GM23338 (cell line): ENCODE measurements around the gene CD4. TPM values are rescaled to one million over a fixed set of nuclear protein-coding genes. Genes with fewer than 3 reads are reported as not detected.

Experiments
- ATAC-seq: fragments of 200-7000 bp; cut with Tn5 transposase; 3 replicates; pipeline ENCODE4 v1.9.1; 2020
- DNase-seq: peaks from one replicate; pipeline ENCODE4 v3.0.0-alpha.2; 2015; ENCODE audit warnings: low spot score
- H2AFZ ChIP-seq: fragments of 200-600 bp; sonication (generic); 2 replicates; pipeline ENCODE4 v1.8.0; 2016; ENCODE audit warnings: antibody characterized with exemption, mild to moderate bottlenecking, moderate library complexity
- H3F3A ChIP-seq: fragments of 200-600 bp; sonication (generic); replicated peaks from 2 replicates; pipeline ENCODE4 v1.8.0; 2017; ENCODE audit warnings: antibody characterized with exemption, mixed run types, low read depth
- H3K27ac ChIP-seq: fragments of 200-600 bp; sonication (generic); 2 replicates; pipeline ENCODE4 v1.6.1; 2016; ENCODE audit warnings: low read depth
- H3K27me3 ChIP-seq: fragments of 200-600 bp; sonication (generic); 2 replicates; pipeline ENCODE4 v1.8.0; 2016; ENCODE audit warnings: mild to moderate bottlenecking, mixed run types, moderate library complexity; ENCODE audit not compliant: insufficient read depth
- H3K36me3 ChIP-seq: fragments of 200-600 bp; sonication (generic); 2 replicates; pipeline ENCODE4 v1.8.0; 2016; ENCODE audit warnings: mild to moderate bottlenecking; ENCODE audit not compliant: insufficient read depth
- H3K4me1 ChIP-seq: fragments of 200-600 bp; sonication (generic); 2 replicates; pipeline ENCODE4 v1.8.0; 2016; ENCODE audit warnings: mild to moderate bottlenecking, moderate library complexity; ENCODE audit not compliant: insufficient read depth
- H3K4me2 ChIP-seq: fragments of 200-600 bp; sonication (generic); 2 replicates; pipeline ENCODE4 v1.7.1; 2017; ENCODE audit warnings: mixed run types
- H3K4me3 ChIP-seq: fragments of 200-600 bp; sonication (generic); 2 replicates; pipeline ENCODE4 v1.6.1; 2016; ENCODE audit warnings: mixed run types
- H3K79me2 ChIP-seq: fragments of 200-600 bp; sonication (generic); replicated peaks from 2 replicates; pipeline ENCODE4 v1.8.0; 2017; ENCODE audit warnings: mild to moderate bottlenecking; ENCODE audit not compliant: insufficient read depth
- H3K9me2 ChIP-seq: fragments of 200-600 bp; sonication (generic); 2 replicates; pipeline ENCODE4 v1.8.0; 2017; ENCODE audit not compliant: insufficient read depth
- H4K20me1 ChIP-seq: fragments of 200-600 bp; sonication (generic); replicated peaks from 2 replicates; pipeline ENCODE4 v1.8.0; 2017; ENCODE audit warnings: mild to moderate bottlenecking; ENCODE audit not compliant: insufficient read depth
- H3K27ac Mint-ChIP-seq: 2 replicates; pipeline ENCODE4 v1.8.0; 2020; ENCODE audit warnings: inconsistent platforms, mild to moderate bottlenecking, moderate library complexity, mixed read lengths
- H3K27me3 Mint-ChIP-seq: 3 replicates; pipeline ENCODE4 v1.8.0; 2022; ENCODE audit warnings: low read depth, mild to moderate bottlenecking, moderate library complexity, mixed read lengths, inconsistent platforms; ENCODE audit not compliant: insufficient read depth, poor library complexity
- H3K36me3 Mint-ChIP-seq: 3 replicates; pipeline ENCODE4 v1.8.0; 2021; ENCODE audit warnings: low read depth, mild to moderate bottlenecking, inconsistent platforms, moderate library complexity, mixed read lengths
- H3K4me1 Mint-ChIP-seq: 3 replicates; pipeline ENCODE4 v1.8.0; 2020; ENCODE audit warnings: mild to moderate bottlenecking, inconsistent platforms, mixed read lengths
- H3K4me3 Mint-ChIP-seq: 3 replicates; pipeline ENCODE4 v1.8.0; 2021; ENCODE audit warnings: moderate library complexity, mild to moderate bottlenecking, inconsistent platforms, mixed read lengths
- H3K9me3 Mint-ChIP-seq: 3 replicates; pipeline ENCODE4 v1.8.0; 2020; ENCODE audit warnings: moderate library complexity, mild to moderate bottlenecking, inconsistent platforms, mixed read lengths
- CREB1 ChIP-seq: fragments of 250-450 bp; sonication (Bioruptor Pico); IDR thresholded peaks from 2 replicates; pipeline ENCODE4 v1.5.0; 2020; ENCODE audit warnings: low read depth, mild to moderate bottlenecking, moderate library complexity
- CTCF ChIP-seq, 2 experiments: fragments of 200-600 bp in 1 of 2; sonication (generic) in 1 of 2; conservative IDR thresholded peaks; 2 replicates each; pipeline versions ENCODE4 v1.5.1 to v1.6.1; 2016 to 2017; ENCODE audit warnings: antibody characterized with exemption in 2 of 2, low read depth in 2 of 2, mild to moderate bottlenecking in 2 of 2, moderate library complexity in 1 of 2
- ETS1 ChIP-seq: IDR thresholded peaks from 2 replicates; pipeline ENCODE4 v1.6.1; 2016; ENCODE audit warnings: antibody characterized with exemption
- EZH2 ChIP-seq: fragments of 200-600 bp; sonication (generic); IDR thresholded peaks from one replicate; pipeline ENCODE4 v1.8.0; 2017; ENCODE audit warnings: antibody characterized with exemption, mild to moderate bottlenecking, low read depth; ENCODE audit not compliant: unreplicated experiment
- EZH2phosphoT487 ChIP-seq: fragments of 200-600 bp; sonication (generic); IDR thresholded peaks from one replicate; pipeline ENCODE4 v1.8.1; 2018; ENCODE audit warnings: antibody characterized with exemption; ENCODE audit not compliant: unreplicated experiment
- JUNB ChIP-seq: IDR thresholded peaks from one replicate; pipeline ENCODE4 v1.6.1; 2016; ENCODE audit warnings: antibody characterized with exemption; ENCODE audit not compliant: unreplicated experiment
- NANOG ChIP-seq: IDR thresholded peaks from 2 replicates; pipeline ENCODE4 v1.6.1; 2016; ENCODE audit warnings: antibody characterized with exemption, borderline replicate concordance
- POLR2AphosphoS5 ChIP-seq: IDR thresholded peaks from 2 replicates; pipeline ENCODE4 v1.6.1; 2016; ENCODE audit warnings: antibody characterized with exemption, low read depth
- REST ChIP-seq: IDR thresholded peaks from one replicate; pipeline ENCODE4 v1.6.1; 2018; ENCODE audit warnings: antibody characterized with exemption; ENCODE audit not compliant: unreplicated experiment
- STAT1 ChIP-seq: IDR thresholded peaks from one replicate; pipeline ENCODE4 v1.6.1; 2016; ENCODE audit warnings: antibody characterized with exemption; ENCODE audit not compliant: unreplicated experiment
- ZNF114 ChIP-seq: fragments of 250-450 bp; sonication (Bioruptor Pico); IDR thresholded peaks from 2 replicates; pipeline ENCODE4 v1.5.0; 2020; ENCODE audit warnings: mild to moderate bottlenecking, moderate library complexity
- ZNF331 ChIP-seq: fragments of 250-450 bp; sonication (Bioruptor Pico); IDR thresholded peaks from 2 replicates; pipeline ENCODE4 v1.5.0; 2020; ENCODE audit warnings: low read depth, mild to moderate bottlenecking, moderate library complexity
- polyA plus RNA-seq: library from polyadenylated mRNA; unstranded; fragments of >200 nt; fragmentation: Nextera tagmentation; extraction: Ambion mirVana; gene quantifications from 2 replicates; pipeline ENCODE4 v1.2.1, GENCODE V29; 2016
- total RNA-seq: library from RNA; depleted of rRNA; stranded (reverse); fragments of >200 nt; shearing (Covaris generic); gene quantifications from 2 replicates; pipeline ENCODE4 v1.2.3, GENCODE V29; 2014

Gene CD4
- total and polyA plus RNA-seq, 2 experiments from 2014 or later = 1.5 to 2.0 TPM

- Histone ChIP-seq H3K36me3 (no peaks in the 10 kb centered on the region), H3K4me2 (no peak overlapping the region), H3F3A (no peaks in the 10 kb centered on the region; the same call in 1 of the 2 replicates), H3K4me1 (peaks cover 18% of the 10 kb centered on the region), H3K27ac (no peak overlapping the region), H3K79me2 (no peaks in the 10 kb centered on the region), H2AFZ (peak overlapping the region; percentile 40), H3K4me3 (no peak overlapping the region), H3K9me2 (peaks cover 13% of the 10 kb centered on the region), H4K20me1 (no peaks in the 10 kb centered on the region), H3K27me3 (no peaks in the 10 kb centered on the region)
- no peaks in the 10 kb centered on the region for H3K9me3 Mint-ChIP-seq
- H3K27me3 Mint-ChIP-seq = peaks cover 19% of the 10 kb centered on the region
- no peak overlapping the region for H3K27ac Mint-ChIP-seq
- TF ChIP-seq EZH2 (no peak), NANOG (no peak), ZNF331 (no peak), ZNF114 (CRISPR knock-in tag) (no peak), CREB1 (no peak), ETS1 (no peak), EZH2phosphoT487 (no peak), REST (no peak)
- no peak overlapping the region; the same call in 2 of the 3 replicates for H3K4me3 Mint-ChIP-seq
- no peak for ATAC-seq
- peak; percentile 41 for DNase-seq
- H3K4me1 Mint-ChIP-seq = peaks cover 36% of the 10 kb centered on the region
- H3K36me3 Mint-ChIP-seq = no peaks in the 10 kb centered on the region; the same call in 2 of the 3 replicates
Measured at GRCh38 chr12:6758506-6759095, 30.7 kb upstream of the CD4 start.

GRCh38 chr12:6759741-6760140, 29.6 kb upstream of the CD4 start:
- Mint-ChIP-seq H3K9me3 (no peaks in the 10 kb centered on the region; the same call in 2 of the 3 replicates), H3K27ac (no peak overlapping the region), H3K36me3 (no peaks in the 10 kb centered on the region; the same call in 2 of the 3 replicates), H3K27me3 (peaks cover 27% of the 10 kb centered on the region), H3K4me1 (peaks cover 35% of the 10 kb centered on the region), H3K4me3 (no peak overlapping the region; the same call in 2 of the 3 replicates)
- no peaks in the 10 kb centered on the region; the same call in 1 of the 2 replicates for H3F3A ChIP-seq
- H3K4me1 ChIP-seq = peaks cover 13% of the 10 kb centered on the region
- no peaks in the 10 kb centered on the region for H3K36me3 ChIP-seq
- H4K20me1 ChIP-seq = no peaks in the 10 kb centered on the region
- DNase-seq (no peak), ATAC-seq (no peak)
- peaks cover 13% of the 10 kb centered on the region for H3K9me2 ChIP-seq
- no peaks in the 10 kb centered on the region for H3K79me2 ChIP-seq
- TF ChIP-seq JUNB (no peak), POLR2AphosphoS5 (no peak), STAT1 (no peak), CTCF (conservative IDR thresholded peaks at IDR 0.05; ENCODE audit: low read depth in 2 of 2) (no peak)
- H2AFZ ChIP-seq = no peak overlapping the region
- H3K4me3 ChIP-seq = no peak overlapping the region
- no peak overlapping the region for H3K27ac ChIP-seq
- no peak overlapping the region for H3K4me2 ChIP-seq
- H3K27me3 ChIP-seq = no peaks in the 10 kb centered on the region
